Panc1 (cell line): ENCODE results near the gene DOCK4.

Experiments used
- POLR2AphosphoS5 ChIP-seq: IDR thresholded peaks from 2 replicates; pipeline ENCODE4 v1.6.1; 2012; ENCODE audit warnings: mild to moderate bottlenecking, low read depth, low read length, moderate library complexity
- TF ChIP-seq, protein P1 (sequence below): fragments of 450-650 bp; IDR thresholded peaks from 2 replicates; pipeline ENCODE4 v1.5.1; 2017; ENCODE audit warnings: mild to moderate bottlenecking

DNA sequence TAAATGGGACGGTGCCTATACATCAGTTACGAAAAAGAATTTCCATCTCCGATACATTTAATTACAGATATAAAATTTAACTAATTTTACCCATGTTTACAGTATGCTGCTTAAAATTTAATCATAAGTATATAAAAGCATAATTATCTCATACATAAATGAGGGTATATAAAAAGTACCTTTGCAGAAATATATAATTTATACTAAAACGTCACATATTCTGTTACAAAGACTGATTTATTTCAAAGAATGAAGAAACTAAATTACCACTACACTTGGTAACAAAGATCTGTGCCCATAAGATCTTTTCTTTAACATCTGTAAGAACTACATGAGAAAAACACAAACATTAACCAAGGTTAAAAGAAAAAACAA lies 2.8 kb downstream of the DOCK4 start:
- TF ChIP-seq, protein P1, sequence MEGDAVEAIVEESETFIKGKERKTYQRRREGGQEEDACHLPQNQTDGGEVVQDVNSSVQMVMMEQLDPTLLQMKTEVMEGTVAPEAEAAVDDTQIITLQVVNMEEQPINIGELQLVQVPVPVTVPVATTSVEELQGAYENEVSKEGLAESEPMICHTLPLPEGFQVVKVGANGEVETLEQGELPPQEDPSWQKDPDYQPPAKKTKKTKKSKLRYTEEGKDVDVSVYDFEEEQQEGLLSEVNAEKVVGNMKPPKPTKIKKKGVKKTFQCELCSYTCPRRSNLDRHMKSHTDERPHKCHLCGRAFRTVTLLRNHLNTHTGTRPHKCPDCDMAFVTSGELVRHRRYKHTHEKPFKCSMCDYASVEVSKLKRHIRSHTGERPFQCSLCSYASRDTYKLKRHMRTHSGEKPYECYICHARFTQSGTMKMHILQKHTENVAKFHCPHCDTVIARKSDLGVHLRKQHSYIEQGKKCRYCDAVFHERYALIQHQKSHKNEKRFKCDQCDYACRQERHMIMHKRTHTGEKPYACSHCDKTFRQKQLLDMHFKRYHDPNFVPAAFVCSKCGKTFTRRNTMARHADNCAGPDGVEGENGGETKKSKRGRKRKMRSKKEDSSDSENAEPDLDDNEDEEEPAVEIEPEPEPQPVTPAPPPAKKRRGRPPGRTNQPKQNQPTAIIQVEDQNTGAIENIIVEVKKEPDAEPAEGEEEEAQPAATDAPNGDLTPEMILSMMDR: no peak
- TF ChIP-seq POLR2AphosphoS5: no peak
